HepG2 (cell line): ENCODE results near the gene SUN5. TPM values are rescaled to one million over a fixed set of nuclear protein-coding genes. Genes with fewer than 3 reads are reported as not detected.

Source experiments
- CBX1 ChIP-seq: IDR thresholded peaks from one replicate; pipeline ENCODE4 v1.6.1; 2016; ENCODE audit warnings: antibody characterized with exemption, low read depth
- ELF3 ChIP-seq: IDR thresholded peaks from 2 replicates; pipeline ENCODE4 v1.6.1; 2016; ENCODE audit warnings: missing genetic modification reagents, missing compliant biosample characterization
- FOXJ3 ChIP-seq: sonication (generic); formaldehyde crosslinking; IDR thresholded peaks from 2 replicates; pipeline ENCODE4 v1.4.0; 2020; ENCODE audit warnings: missing genetic modification reagents, mild to moderate bottlenecking, borderline replicate concordance
- GMEB2 ChIP-seq: IDR thresholded peaks from 2 replicates; pipeline ENCODE4 v1.6.1; 2016; ENCODE audit warnings: missing biosample characterization, missing genetic modification reagents, low read depth
- HNF1A ChIP-seq, 2 experiments: sonication (generic) in 1 of 2; formaldehyde crosslinking in 1 of 2; IDR thresholded peaks; 2 replicates each; pipeline versions ENCODE4 v1.4.0 to v1.6.1; 2016 to 2020; ENCODE audit warnings: borderline replicate concordance in 1 of 2, low read depth in 1 of 2, mild to moderate bottlenecking in 1 of 2, missing genetic modification reagents in 1 of 2
- MAFG ChIP-seq: sonication (generic); formaldehyde crosslinking; IDR thresholded peaks from 2 replicates; pipeline ENCODE4 v1.5.1; 2020; ENCODE audit warnings: mild to moderate bottlenecking, missing genetic modification reagents
- MEF2D ChIP-seq: sonication (generic); formaldehyde crosslinking; IDR thresholded peaks from 2 replicates; pipeline ENCODE4 v1.5.1; 2020; ENCODE audit warnings: mild to moderate bottlenecking, missing genetic modification reagents
- NFRKB ChIP-seq: fragments of 450-650 bp; IDR thresholded peaks from 2 replicates; pipeline ENCODE4 v1.6.1; 2017
- SP4 ChIP-seq: sonication (generic); formaldehyde crosslinking; IDR thresholded peaks from 2 replicates; pipeline ENCODE4 v1.8.1; 2023; ENCODE audit warnings: mild to moderate bottlenecking, missing genetic modification reagents
- TARDBP ChIP-seq: sonication (generic); formaldehyde crosslinking; IDR thresholded peaks from 2 replicates; pipeline ENCODE4 v1.8.0; 2022; ENCODE audit warnings: mild to moderate bottlenecking, missing genetic modification reagents
- ZBTB8A ChIP-seq: sonication (generic); formaldehyde crosslinking; IDR thresholded peaks from 2 replicates; pipeline ENCODE4 v1.4.0; 2020; ENCODE audit warnings: mild to moderate bottlenecking, low read depth, missing genetic modification reagents, borderline replicate concordance
- ZNF142 ChIP-seq: sonication (generic); formaldehyde crosslinking; IDR thresholded peaks from 2 replicates; pipeline ENCODE4 v1.4.0; 2020; ENCODE audit warnings: missing genetic modification reagents
- ZNF414 ChIP-seq: sonication (generic); formaldehyde crosslinking; IDR thresholded peaks from 2 replicates; pipeline ENCODE4 v1.5.0; 2020; ENCODE audit warnings: missing genetic modification reagents
- ZZZ3 ChIP-seq: sonication (generic); formaldehyde crosslinking; IDR thresholded peaks from 2 replicates; pipeline ENCODE4 v1.4.0; 2020; ENCODE audit warnings: missing genetic modification reagents, mild to moderate bottlenecking, borderline replicate concordance
- polyA plus RNA-seq, 8 experiments: library from polyadenylated mRNA; depleted of rRNA in 3 of 8; stranded (reverse) in 7 of 8; unstranded in 1 of 8; fragments of >200 nt; fragmentation: Illumina TruSeq in 4 of 8; extraction: Trizol in 4 of 8; gene quantifications; 2 replicates each; pipeline versions ENCODE4 v1.2.1 to v1.2.3, GENCODE V29; 2011 to 2016; ENCODE audit warnings: low read depth in 4 of 8, missing spikeins in 1 of 8, mixed read lengths in 1 of 8; ENCODE audit not compliant: insufficient read depth in 1 of 8
- total RNA-seq, 5 experiments: library from RNA; depleted of rRNA; stranded (reverse); fragments of >200 nt; fragmentation: Illumina TruSeq; extraction: Trizol; gene quantifications; 2 replicates each; pipeline ENCODE4 v1.2.3, GENCODE V29; 2016; ENCODE audit warnings: low read depth in 1 of 5

SUN5 gene
- total and polyA plus RNA-seq, 2 of the 13 experiments (the other 11 are each of a cell fraction or from before 2014, with no cell fraction given): not detected

- TF ChIP-seq HNF1A (IDR thresholded peaks at IDR 0.05; ENCODE audit: low read depth): peak; percentile 79; the same call in 1 of the 2 replicates
- TF ChIP-seq HNF1A (CRISPR knock-in tag; IDR thresholded peaks at IDR 0.05; ENCODE audit: borderline replicate concordance): peak; percentile 98
- peak; percentile 16; the same call in 1 of the 2 replicates for TF ChIP-seq GMEB2 (CRISPR knock-in tag)
- peak; percentile 100 for TF ChIP-seq TARDBP (CRISPR knock-in tag)
- TF ChIP-seq FOXJ3 (CRISPR knock-in tag): 0 out of 2 replicates have a peak, but pooled peaks have one; percentile 45
- TF ChIP-seq ELF3 (CRISPR knock-in tag): peak; percentile 100
- TF ChIP-seq ZZZ3 (CRISPR knock-in tag): peak; percentile 97
- TF ChIP-seq NFRKB: no peak
- TF ChIP-seq MEF2D (CRISPR knock-in tag): peak; percentile 93
- no peak for TF ChIP-seq CBX1
- peak; percentile 61 for TF ChIP-seq ZNF142 (CRISPR knock-in tag)
- no peak for TF ChIP-seq MAFG (CRISPR knock-in tag)
- peak; percentile 97 for TF ChIP-seq ZNF414
- TF ChIP-seq ZBTB8A (CRISPR knock-in tag): peak; percentile 98
- peak; percentile 84 for TF ChIP-seq SP4
Observed at GRCh38 chr20:33009214-33010132, 5.2 kb upstream of the SUN5 start (continued).
